Stimulated activated CD8-positive, alpha-beta memory T cell treated with anti-CD3 and anti-CD28 coated beads, Interleukin-7, amount 100 ng/mL, for 1 hour (primary cell): ENCODE data around the gene TSPAN7.

Experiments used
- DNase-seq, 2 donors: peaks; one replicate each; pipeline ENCODE4 v3.0.0-alpha.2; 2020; ENCODE audit warnings: low read depth in 2 of 2

Gene TSPAN7

GRCh38 chrX:38682095-38682494 lies 120.8 kb downstream of the TSPAN7 start:
- DNase-seq: no peak

GRCh38 chrX:38692961-38693360 lies 131.6 kb downstream of the TSPAN7 start:
- no peak for DNase-seq

- DNase-seq: no peak
These were observed 133.1 kb downstream of the TSPAN7 start for GRCh38 chrX:38694394-38694793.

- no peak for DNase-seq
These were observed 136.1 kb downstream of the TSPAN7 start for GRCh38 chrX:38697461-38697860.

GRCh38 chrX:38699121-38699520 lies 137.8 kb downstream of the TSPAN7 start:
- DNase-seq: no peak

- no peak for DNase-seq
These were observed 138.4 kb downstream of the TSPAN7 start for GRCh38 chrX:38699696-38700095.

- no peak for DNase-seq
These were observed 139.7 kb downstream of the TSPAN7 start for GRCh38 chrX:38701073-38701472.

GRCh38 chrX:38704146-38704882 lies 143.0 kb downstream of the TSPAN7 start:
- DNase-seq: no peak

- no peak for DNase-seq
These were observed 156.5 kb downstream of the TSPAN7 start for GRCh38 chrX:38717871-38718270.

GRCh38 chrX:38718311-38718710 lies 157.0 kb downstream of the TSPAN7 start:
- no peak for DNase-seq

- DNase-seq: no peak
These were observed 165.3 kb downstream of the TSPAN7 start for GRCh38 chrX:38726612-38727011.

GRCh38 chrX:38727668-38728067 lies 166.3 kb downstream of the TSPAN7 start:
- no peak for DNase-seq

GRCh38 chrX:38732866-38733265 lies 171.5 kb downstream of the TSPAN7 start:
- no peak for DNase-seq
